ENCODE measurements around the gene FAM227B. TPM values are rescaled to one million over a fixed set of nuclear protein-coding genes. Genes with fewer than 3 reads are reported as not detected.
"Not testable (repeated sequence)": the region's sequence is repeated elsewhere in the genome, so short reads cannot be mapped to it uniquely, and the experiment has no call there.

FAM227B gene
- total RNA-seq, 1 donor from 2014 or later: 5.2 TPM

GRCh38 chr15:49501586-49501985 is 119.0 kb downstream of the FAM227B start:
- DNase-seq (ENCODE audit: extremely low read depth, low read depth, low spot score): no peak

GRCh38 chr15:49495993-49496753 is 124.4 kb downstream of the FAM227B start:
- no peak for DNase-seq (ENCODE audit: extremely low read depth, low read depth, low spot score)

GRCh38 chr15:49494842-49495241 is 125.8 kb downstream of the FAM227B start:
- DNase-seq (ENCODE audit: extremely low read depth, low read depth, low spot score): no peak

GRCh38 chr15:49492830-49493229 is 127.8 kb downstream of the FAM227B start:
- DNase-seq (ENCODE audit: extremely low read depth, low read depth, low spot score): no peak

- DNase-seq (ENCODE audit: extremely low read depth, low read depth, low spot score): no peak
Observed at GRCh38 chr15:49492151-49492550, 128.5 kb downstream of the FAM227B start.

- no peak for DNase-seq (ENCODE audit: extremely low read depth, low read depth, low spot score)
Observed at GRCh38 chr15:49490966-49491365, 129.7 kb downstream of the FAM227B start.

GRCh38 chr15:49485401-49485800 is 135.2 kb downstream of the FAM227B start:
- DNase-seq (ENCODE audit: extremely low read depth, low read depth, low spot score): not testable (repeated sequence)

- not testable (repeated sequence) for DNase-seq (ENCODE audit: extremely low read depth, low read depth, low spot score)
Observed at GRCh38 chr15:49478982-49479381, 141.6 kb downstream of the FAM227B start.

GRCh38 chr15:49478021-49478420 is 142.6 kb downstream of the FAM227B start:
- DNase-seq (ENCODE audit: extremely low read depth, low read depth, low spot score): not testable (repeated sequence)

GRCh38 chr15:49473031-49473430 is 147.6 kb downstream of the FAM227B start:
- DNase-seq (ENCODE audit: extremely low read depth, low read depth, low spot score): no peak

- no peak for DNase-seq (ENCODE audit: extremely low read depth, low read depth, low spot score)
Observed at GRCh38 chr15:49472338-49472737, 148.3 kb downstream of the FAM227B start.

GRCh38 chr15:49471733-49472132 is 148.9 kb downstream of the FAM227B start:
- DNase-seq (ENCODE audit: extremely low read depth, low read depth, low spot score): no peak

GRCh38 chr15:49471248-49471647 is 149.4 kb downstream of the FAM227B start:
- DNase-seq (ENCODE audit: extremely low read depth, low read depth, low spot score): not testable (repeated sequence)

GRCh38 chr15:49468481-49468839 is 152.2 kb downstream of the FAM227B start:
- DNase-seq (ENCODE audit: extremely low read depth, low read depth, low spot score): no peak

GRCh38 chr15:49467746-49468480 is 152.7 kb downstream of the FAM227B start:
- no peak for DNase-seq (ENCODE audit: extremely low read depth, low read depth, low spot score)

- no peak for DNase-seq (ENCODE audit: extremely low read depth, low read depth, low spot score)
Observed at GRCh38 chr15:49466119-49466518, 154.5 kb downstream of the FAM227B start.

- DNase-seq (ENCODE audit: extremely low read depth, low read depth, low spot score): no peak
Observed at GRCh38 chr15:49464522-49464921, 156.1 kb downstream of the FAM227B start.

- DNase-seq (ENCODE audit: extremely low read depth, low read depth, low spot score): no peak
Observed at GRCh38 chr15:49462232-49462844, 158.3 kb downstream of the FAM227B start.

- no peak for DNase-seq (ENCODE audit: extremely low read depth, low read depth, low spot score)
Observed at GRCh38 chr15:49460411-49460941, 160.1 kb downstream of the FAM227B start.

GRCh38 chr15:49458145-49458544 is 162.5 kb downstream of the FAM227B start:
- DNase-seq (ENCODE audit: extremely low read depth, low read depth, low spot score): no peak

GRCh38 chr15:49456166-49456565 is 164.5 kb downstream of the FAM227B start:
- no peak for DNase-seq (ENCODE audit: extremely low read depth, low read depth, low spot score)

Measured in glomerular endothelial cell (primary cell).